ENCODE results near the gene NCKAP1.

The NCKAP1 gene

GRCh38 chr2:182866461-182867406, 171.5 kb downstream of the NCKAP1 start, which contains the start of gene FRZB:
TSS of gene FRZB (minus strand) at chr2:182866637. CDS start at chr2:182866552, 85 bp downstream.
- H3K27me3 ChIP-seq (ENCODE audit: control insufficient read depth, insufficient read depth, low read length): peaks cover 17% of the 10 kb centered on the region
- peaks cover 5% of the 10 kb centered on the region for H3K4me1 ChIP-seq (ENCODE audit: control insufficient read depth, insufficient read depth, low read length)
- peak within 1 kb of the TSS; percentile 33 for H3K9ac ChIP-seq (ENCODE audit: low read length)
- H3K9me3 ChIP-seq (ENCODE audit: control insufficient read depth, low read length): no peaks in the 10 kb centered on the region
- H3K4me3 ChIP-seq (ENCODE audit: low read length): peak within 1 kb of the TSS; percentile 4
- H3K36me3 ChIP-seq (ENCODE audit: control insufficient read depth, insufficient read depth, low read length): no peaks in the 10 kb centered on the region

- Histone ChIP-seq H3K4me3 (ENCODE audit: low read length) (no peak overlapping the region), H3K9ac (ENCODE audit: low read length) (no peak overlapping the region), H3K9me3 (ENCODE audit: control insufficient read depth, low read length) (no peaks in the 10 kb centered on the region), H3K4me1 (ENCODE audit: control insufficient read depth, insufficient read depth, low read length) (peaks cover 5% of the 10 kb centered on the region), H3K36me3 (ENCODE audit: control insufficient read depth, insufficient read depth, low read length) (no peaks in the 10 kb centered on the region), H3K27me3 (ENCODE audit: control insufficient read depth, insufficient read depth, low read length) (peaks cover 17% of the 10 kb centered on the region)
Observed at GRCh38 chr2:182866095-182866460, 172.2 kb downstream of the NCKAP1 start.

GRCh38 chr2:182864949-182865570, 173.2 kb downstream of the NCKAP1 start:
- peaks cover 5% of the 10 kb centered on the region for H3K4me1 ChIP-seq (ENCODE audit: control insufficient read depth, insufficient read depth, low read length)
- H3K9ac ChIP-seq (ENCODE audit: low read length): no peak overlapping the region
- no peak overlapping the region for H3K4me3 ChIP-seq (ENCODE audit: low read length)

GRCh38 chr2:182863642-182864041, 174.6 kb downstream of the NCKAP1 start:
- no peak overlapping the region for H3K9ac ChIP-seq (ENCODE audit: low read length)
- peaks cover 17% of the 10 kb centered on the region for H3K27me3 ChIP-seq (ENCODE audit: control insufficient read depth, insufficient read depth, low read length)
- H3K4me3 ChIP-seq (ENCODE audit: low read length): no peak overlapping the region
- H3K4me1 ChIP-seq (ENCODE audit: control insufficient read depth, insufficient read depth, low read length): peaks cover 5% of the 10 kb centered on the region
- H3K9me3 ChIP-seq (ENCODE audit: control insufficient read depth, low read length): no peaks in the 10 kb centered on the region
- no peaks in the 10 kb centered on the region for H3K36me3 ChIP-seq (ENCODE audit: control insufficient read depth, insufficient read depth, low read length)

More at GRCh38 chr2:182864949-182865570, 173.2 kb downstream of the NCKAP1 start:
- peaks cover 17% of the 10 kb centered on the region for H3K27me3 ChIP-seq (ENCODE audit: control insufficient read depth, insufficient read depth, low read length)
- no peaks in the 10 kb centered on the region for H3K9me3 ChIP-seq (ENCODE audit: control insufficient read depth, low read length)
- no peaks in the 10 kb centered on the region for H3K36me3 ChIP-seq (ENCODE audit: control insufficient read depth, insufficient read depth, low read length)

GRCh38 chr2:182862091-182862490, 176.2 kb downstream of the NCKAP1 start:
- no peaks in the 10 kb centered on the region for H3K36me3 ChIP-seq (ENCODE audit: control insufficient read depth, insufficient read depth, low read length)
- H3K4me1 ChIP-seq (ENCODE audit: control insufficient read depth, insufficient read depth, low read length): peaks cover under 1% of the 10 kb centered on the region
- H3K9ac ChIP-seq (ENCODE audit: low read length): no peak overlapping the region
- no peaks in the 10 kb centered on the region for H3K9me3 ChIP-seq (ENCODE audit: control insufficient read depth, low read length)
- H3K4me3 ChIP-seq (ENCODE audit: low read length): no peak overlapping the region
- H3K27me3 ChIP-seq (ENCODE audit: control insufficient read depth, insufficient read depth, low read length): peaks cover 12% of the 10 kb centered on the region

GRCh38 chr2:182860858-182861257, 177.4 kb downstream of the NCKAP1 start:
- Histone ChIP-seq H3K4me3 (ENCODE audit: low read length) (no peak overlapping the region), H3K4me1 (ENCODE audit: control insufficient read depth, insufficient read depth, low read length) (no peaks in the 10 kb centered on the region), H3K27me3 (ENCODE audit: control insufficient read depth, insufficient read depth, low read length) (peaks cover under 1% of the 10 kb centered on the region), H3K9ac (ENCODE audit: low read length) (no peak overlapping the region), H3K9me3 (ENCODE audit: control insufficient read depth, low read length) (no peaks in the 10 kb centered on the region), H3K36me3 (ENCODE audit: control insufficient read depth, insufficient read depth, low read length) (no peaks in the 10 kb centered on the region)

Measured in mucosa of stomach (tissue), 1 donor.